A549 (cell line): ENCODE results near the gene VAMP7. TPM values are rescaled to one million over a fixed set of nuclear protein-coding genes. Genes with fewer than 3 reads are reported as not detected.
"Not testable (repeated sequence)": the region's sequence is repeated elsewhere in the genome, so short reads cannot be mapped to it uniquely, and the experiment has no call there.

Experiments
- ATAC-seq, 2 experiments: fragments of 200-7000 bp in 1 of 2; fragments of >200 bp in 1 of 2; cut with Nextera tagmentation in 1 of 2; cut with Tn5 transposase in 1 of 2; 3 replicates each; pipeline versions ENCODE4 v1.8.0 to v1.9.1; 2018 to 2020; ENCODE audit warnings: mild to moderate bottlenecking in 1 of 2, moderate library complexity in 1 of 2
- CTCF ChIA-PET: fragments of 300-600 bp; sonication (Branson Sonifier 250); formaldehyde crosslinking; extraction: SDS; loops from one replicate; lab custom pipeline; 2021; ENCODE audit warnings: antibody characterized with exemption, inconsistent platforms; lab: Yijun Ruan, JAX
- POLR2A ChIA-PET: fragments of 350-600 bp; formaldehyde crosslinking; extraction: SDS; loops from one replicate; lab custom pipeline; 2021; ENCODE audit warnings: antibody characterized with exemption, inconsistent platforms; lab: Yijun Ruan, JAX
- DNase-seq, 2 experiments: peaks; one replicate each; pipeline versions ENCODE4 v3.0.0 to v3.0.0-alpha.2; 2011 to 2016; ENCODE audit warnings: low read depth in 1 of 2, low spot score in 1 of 2
- FAIRE-seq: peaks from 2 replicates; lab custom pipeline; 2011; peaks lifted over from hg19 to GRCh38; lab: Jason Lieb, UNC
- H3K27ac ChIP-seq, 2 experiments: fragments of >200 bp; sonication (Bioruptor Twin); formaldehyde crosslinking; 3 replicates each; pipeline ENCODE4 v1.5.1; 2016 to 2017
- H3K4me1 ChIP-seq: fragments of >200 bp; sonication (Bioruptor Twin); formaldehyde crosslinking; 3 replicates; pipeline ENCODE4 v1.6.1; 2016
- H3K4me2 ChIP-seq: fragments of >200 bp; sonication (Bioruptor Twin); formaldehyde crosslinking; 3 replicates; pipeline ENCODE4 v1.6.1; 2016
- H3K4me3 ChIP-seq: fragments of >200 bp; sonication (Bioruptor Twin); formaldehyde crosslinking; 3 replicates; pipeline ENCODE4 v1.5.1; 2016
- H3K9me3 ChIP-seq: fragments of >200 bp; sonication (Bioruptor Twin); formaldehyde crosslinking; 3 replicates; pipeline ENCODE4 v1.6.1; 2016
- MAZ ChIP-seq: fragments of 150-350 bp; IDR thresholded peaks from 2 replicates; pipeline ENCODE4 v1.6.1; 2014; ENCODE audit warnings: antibody characterized with exemption, low read depth, low read length, borderline replicate concordance
- NPAS2 ChIP-seq: fragments of 250-450 bp; sonication (Bioruptor Pico); IDR thresholded peaks from 2 replicates; pipeline ENCODE4 v1.8.0; 2022; ENCODE audit warnings: mild to moderate bottlenecking, moderate library complexity, borderline replicate concordance
- RFX5 ChIP-seq: fragments of 450-650 bp; IDR thresholded peaks from 2 replicates; pipeline ENCODE4 v1.7.1; 2014; ENCODE audit warnings: antibody characterized with exemption, mild to moderate bottlenecking, moderate library complexity
- TFCP2L1 ChIP-seq: fragments of 250-450 bp; sonication (Bioruptor Pico); IDR thresholded peaks from 2 replicates; pipeline ENCODE4 v1.5.0; 2021; ENCODE audit warnings: mild to moderate bottlenecking
- ZFP36 ChIP-seq: fragments of 450-650 bp; IDR thresholded peaks from 2 replicates; pipeline ENCODE4 v1.6.1; 2014; ENCODE audit warnings: borderline replicate concordance; ENCODE audit not compliant: partially characterized antibody
- ZNF302 ChIP-seq: fragments of 250-450 bp; sonication (Bioruptor Pico); IDR thresholded peaks from 2 replicates; pipeline ENCODE4 v1.9.0; 2021; ENCODE audit warnings: inconsistent platforms, mild to moderate bottlenecking, moderate library complexity
- WGBS: methylation state at CpG from one replicate; pipeline ENCODE4 v1.1.6; 2017; ENCODE audit errors: missing lambda C conversion rate; 5-methylcytosine and 5-hydroxymethylcytosine counted together
- polyA plus RNA-seq, 4 experiments: library from polyadenylated mRNA; depleted of rRNA in 3 of 4; stranded (reverse); fragments of >200 nt; fragmentation: RNase III in 1 of 4; extraction: RNeasy Plus Mini Kit Qiagen cat#74134 plus additional on column Dnase treatment in 1 of 4; gene quantifications; 2 replicates in 3 of 4; 3 replicates in 1 of 4; pipeline ENCODE4 v1.2.3, GENCODE V29; 2011 to 2017
- small RNA-seq, 6 experiments: library from RNA; depleted of rRNA; stranded (forward); fragments of <200 nt; gene quantifications; one replicate each; pipeline ENCODE3, GENCODE V24; 2012
- TF ChIP-seq, protein P1 (sequence below): fragments of >200 bp; sonication (Bioruptor Twin); formaldehyde crosslinking; IDR thresholded peaks from 3 replicates; pipeline ENCODE4 v1.5.1; 2016

VAMP7 gene
- polyA plus RNA-seq, 2 of the 4 experiments (the other 2 are of a cell fraction) = 35.4 to 53.7 TPM

DNA sequence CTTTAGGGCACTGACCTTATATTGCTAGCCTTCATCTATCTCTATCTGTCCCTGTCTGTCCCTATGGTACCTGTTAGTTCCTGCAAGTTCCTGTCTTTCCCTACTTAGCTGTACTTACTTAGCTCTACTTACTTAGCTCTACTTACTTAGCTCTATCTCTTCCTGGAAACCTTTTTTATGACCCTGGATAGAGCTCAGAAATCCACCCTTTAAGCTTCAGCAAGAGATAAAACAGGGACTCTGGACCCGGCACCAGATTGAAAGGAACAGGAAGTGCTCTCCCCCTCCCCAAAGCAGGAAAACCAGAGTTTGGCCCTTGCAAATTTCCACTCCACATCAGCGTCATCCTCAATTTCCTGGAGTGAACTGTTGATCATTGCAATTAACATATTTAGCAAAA, 104.1 kb downstream of the VAMP7 start (continued):
- TF ChIP-seq, protein P1, sequence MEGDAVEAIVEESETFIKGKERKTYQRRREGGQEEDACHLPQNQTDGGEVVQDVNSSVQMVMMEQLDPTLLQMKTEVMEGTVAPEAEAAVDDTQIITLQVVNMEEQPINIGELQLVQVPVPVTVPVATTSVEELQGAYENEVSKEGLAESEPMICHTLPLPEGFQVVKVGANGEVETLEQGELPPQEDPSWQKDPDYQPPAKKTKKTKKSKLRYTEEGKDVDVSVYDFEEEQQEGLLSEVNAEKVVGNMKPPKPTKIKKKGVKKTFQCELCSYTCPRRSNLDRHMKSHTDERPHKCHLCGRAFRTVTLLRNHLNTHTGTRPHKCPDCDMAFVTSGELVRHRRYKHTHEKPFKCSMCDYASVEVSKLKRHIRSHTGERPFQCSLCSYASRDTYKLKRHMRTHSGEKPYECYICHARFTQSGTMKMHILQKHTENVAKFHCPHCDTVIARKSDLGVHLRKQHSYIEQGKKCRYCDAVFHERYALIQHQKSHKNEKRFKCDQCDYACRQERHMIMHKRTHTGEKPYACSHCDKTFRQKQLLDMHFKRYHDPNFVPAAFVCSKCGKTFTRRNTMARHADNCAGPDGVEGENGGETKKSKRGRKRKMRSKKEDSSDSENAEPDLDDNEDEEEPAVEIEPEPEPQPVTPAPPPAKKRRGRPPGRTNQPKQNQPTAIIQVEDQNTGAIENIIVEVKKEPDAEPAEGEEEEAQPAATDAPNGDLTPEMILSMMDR = no peak
- no peak for TF ChIP-seq ZFP36
- TF ChIP-seq NPAS2 (CRISPR knock-in tag) = no peak

DNA sequence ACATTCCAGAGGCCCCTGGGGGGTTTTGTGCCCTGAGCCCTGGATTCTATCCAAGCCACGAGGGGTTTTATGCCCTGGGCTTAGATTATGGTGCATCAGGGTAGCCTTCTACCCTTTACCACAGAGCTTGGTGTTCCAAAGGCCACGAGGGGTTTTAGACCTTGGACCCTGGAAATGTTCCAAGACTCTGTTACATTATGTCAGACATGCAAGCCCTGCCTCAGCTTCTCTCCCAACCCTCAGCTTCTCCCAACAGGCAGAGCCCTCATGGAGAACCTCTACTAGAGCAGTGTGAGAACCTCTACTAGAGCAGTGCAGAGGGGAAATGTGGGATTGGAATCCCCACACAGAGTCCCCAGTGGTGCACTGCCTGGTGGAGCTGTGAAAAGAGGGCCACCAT, 105.8 kb downstream of the VAMP7 start:
- ATAC-seq, H3K4me3 ChIP-seq, POLR2A ChIA-PET, H3K9me3 ChIP-seq, H3K4me2 ChIP-seq, H3K27ac ChIP-seq, H3K4me1 ChIP-seq, DNase-seq, FAIRE-seq, CTCF ChIA-PET: not testable (repeated sequence)
- WGBS = 6% methylated on average over 2 of the region's 2 CpGs

DNA sequence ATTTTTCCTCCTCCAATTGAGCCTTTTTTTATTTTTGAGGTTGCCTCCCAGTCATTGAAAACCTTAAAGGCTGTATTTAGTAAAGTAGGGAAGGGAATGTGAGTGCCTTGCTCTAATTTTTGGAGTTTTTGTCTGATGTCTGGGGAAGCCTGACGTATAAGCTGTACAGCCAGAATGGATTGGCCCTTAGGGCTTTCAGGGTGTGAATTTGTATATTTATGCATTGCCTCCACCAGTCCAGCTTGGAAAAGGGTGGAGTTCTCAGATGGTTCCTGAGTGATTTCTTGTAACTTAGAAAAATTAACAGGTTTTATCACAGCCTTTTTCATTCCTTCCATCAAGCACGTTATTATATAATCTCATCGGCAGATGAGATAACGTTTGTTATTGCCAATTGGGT, 107.7 kb downstream of the VAMP7 start:
- no peak for ATAC-seq
- Histone ChIP-seq H3K9me3 (no peaks in the 10 kb centered on the region), H3K27ac (no peak overlapping the region), H3K4me3 (no peak overlapping the region), H3K4me2 (no peak overlapping the region), H3K4me1 (no peaks in the 10 kb centered on the region)
- DNase-seq = no peak
- no peak for FAIRE-seq
- WGBS = 51% methylated on average over 4 of the region's 4 CpGs
- CTCF ChIA-PET = no interaction called here
- POLR2A ChIA-PET = no interaction called here
- no peak for TF ChIP-seq ZNF302 (CRISPR knock-in tag)
- no peak for TF ChIP-seq TFCP2L1 (CRISPR knock-in tag)
- TF ChIP-seq MAZ = no peak
- no peak for TF ChIP-seq RFX5

Small RNAs within 50 kb of the gene (small RNA-seq; reads per million reads assigned to genes)
- 0 reads per million in 6 experiments for gene DPH3P2

Other genes starting within 250 kb of the VAMP7 start
- gene IL9R, start 116.4 kb downstream of the VAMP7 start, polyA plus RNA-seq (2011; rRNA removed) = 0.05 and 0.06 TPM in 2 replicates
- gene IL9R, start 116.4 kb downstream of the VAMP7 start, polyA plus RNA-seq (2017; fragmentation: RNase III; extraction: RNeasy Plus Mini Kit Qiagen cat#74134 plus additional on column Dnase treatment) = 0.12 to 0.13 TPM (median 0.13 TPM) in 3 replicates